HepG2 (cell line): ENCODE results near the gene SUSD3. TPM values are rescaled to one million over a fixed set of nuclear protein-coding genes. Genes with fewer than 3 reads are reported as not detected.

ENCODE experiments used
- FOXK1 ChIP-seq: sonication (generic); formaldehyde crosslinking; IDR thresholded peaks from 2 replicates; pipeline ENCODE4 v1.4.0; 2020; ENCODE audit warnings: low read depth, missing genetic modification reagents, borderline replicate concordance
- GATA4 ChIP-seq: sonication (generic); IDR thresholded peaks from 2 replicates; pipeline ENCODE4 v1.6.1; 2016; ENCODE audit warnings: antibody characterized with exemption, low read depth, borderline replicate concordance
- GLI4 ChIP-seq: sonication (generic); formaldehyde crosslinking; IDR thresholded peaks from 2 replicates; pipeline ENCODE4 v1.5.1; 2020; ENCODE audit warnings: missing genetic modification reagents, mild to moderate bottlenecking, moderate library complexity, borderline replicate concordance
- ISL2 ChIP-seq: sonication (generic); formaldehyde crosslinking; IDR thresholded peaks from 2 replicates; pipeline ENCODE4 v1.5.0; 2020; ENCODE audit warnings: missing genetic modification reagents
- KDM5A ChIP-seq: fragments of 200-600 bp; sonication (generic); IDR thresholded peaks from 2 replicates; pipeline ENCODE4 v1.7.0; 2018; ENCODE audit warnings: antibody characterized with exemption, mild to moderate bottlenecking, low read length, borderline replicate concordance
- KMT2B ChIP-seq: IDR thresholded peaks from 2 replicates; pipeline ENCODE4 v1.6.1; 2016; ENCODE audit warnings: missing genetic modification reagents, missing compliant biosample characterization
- MLLT10 ChIP-seq: sonication (generic); formaldehyde crosslinking; IDR thresholded peaks from 2 replicates; pipeline ENCODE4 v1.4.0; 2020; ENCODE audit warnings: missing genetic modification reagents
- NCOA1 ChIP-seq: sonication (generic); formaldehyde crosslinking; IDR thresholded peaks from 2 replicates; pipeline ENCODE4 v1.9.0; 2021; ENCODE audit warnings: missing genetic modification reagents
- RAD21 ChIP-seq: fragments of 450-650 bp; formaldehyde crosslinking; IDR thresholded peaks from 2 replicates; pipeline ENCODE4 v1.5.0; 2020; ENCODE audit warnings: mild to moderate bottlenecking
- RELA ChIP-seq: sonication (generic); formaldehyde crosslinking; IDR thresholded peaks from 2 replicates; pipeline ENCODE4 v1.4.0; 2020; ENCODE audit warnings: missing genetic modification reagents
- RFXANK ChIP-seq: IDR thresholded peaks from 2 replicates; pipeline ENCODE4 v1.6.1; 2016
- SAFB2 ChIP-seq: sonication (generic); formaldehyde crosslinking; IDR thresholded peaks from 2 replicates; pipeline ENCODE4 v1.5.1; 2020; ENCODE audit warnings: missing genetic modification reagents, low read depth, mild to moderate bottlenecking, borderline replicate concordance
- SALL2 ChIP-seq: sonication (generic); formaldehyde crosslinking; IDR thresholded peaks from 2 replicates; pipeline ENCODE4 v1.8.1; 2023; ENCODE audit warnings: mild to moderate bottlenecking, missing genetic modification reagents, inconsistent platforms
- SIN3B ChIP-seq: fragments of 150-350 bp; IDR thresholded peaks from 2 replicates; pipeline ENCODE4 v1.6.1; 2014; ENCODE audit warnings: low read length
- SRSF9 ChIP-seq: fragments of 200-400 bp; formaldehyde crosslinking; IDR thresholded peaks from 2 replicates; pipeline ENCODE4 v1.6.1; 2018; ENCODE audit warnings: borderline replicate concordance, mild to moderate bottlenecking, low read depth, low read length; ENCODE audit not compliant: insufficient read depth, poor library complexity, severe bottlenecking
- ZBTB38 ChIP-seq: sonication (generic); formaldehyde crosslinking; IDR thresholded peaks from 2 replicates; pipeline ENCODE4 v1.5.1; 2020; ENCODE audit warnings: mild to moderate bottlenecking, missing genetic modification reagents
- ZFP36L2 ChIP-seq: sonication (generic); formaldehyde crosslinking; IDR thresholded peaks from 2 replicates; pipeline ENCODE4 v1.4.0; 2020; ENCODE audit warnings: missing genetic modification reagents
- ZKSCAN1 ChIP-seq: fragments of 150-350 bp; IDR thresholded peaks from 2 replicates; pipeline ENCODE4 v1.6.1; 2014; ENCODE audit warnings: low read length
- ZNF10 ChIP-seq: sonication (generic); formaldehyde crosslinking; IDR thresholded peaks from 2 replicates; pipeline ENCODE4 v1.4.0; 2020; ENCODE audit warnings: mild to moderate bottlenecking, low read depth, missing genetic modification reagents, borderline replicate concordance
- ZNF124 ChIP-seq: sonication (generic); formaldehyde crosslinking; IDR thresholded peaks from 2 replicates; pipeline ENCODE4 v1.4.0; 2020; ENCODE audit warnings: missing genetic modification reagents
- ZNF260 ChIP-seq: sonication (generic); formaldehyde crosslinking; IDR thresholded peaks from 2 replicates; pipeline ENCODE4 v1.4.0; 2020; ENCODE audit warnings: missing genetic modification reagents, low read depth, mild to moderate bottlenecking, borderline replicate concordance
- ZNF430 ChIP-seq: sonication (generic); formaldehyde crosslinking; IDR thresholded peaks from 2 replicates; pipeline ENCODE4 v1.9.0; 2021; ENCODE audit warnings: mild to moderate bottlenecking, missing genetic modification reagents
- ZNF720 ChIP-seq: sonication (generic); formaldehyde crosslinking; IDR thresholded peaks from 2 replicates; pipeline ENCODE4 v1.4.0; 2020; ENCODE audit warnings: missing genetic modification reagents
- ZNF724P ChIP-seq: sonication (generic); formaldehyde crosslinking; IDR thresholded peaks from 2 replicates; pipeline ENCODE4 v1.8.0; 2022; ENCODE audit warnings: missing genetic modification reagents, borderline replicate concordance
- ZNF800 ChIP-seq: sonication (generic); formaldehyde crosslinking; IDR thresholded peaks from 2 replicates; pipeline ENCODE4 v1.4.0; 2020; ENCODE audit warnings: missing genetic modification reagents
- ZNF891 ChIP-seq: sonication (generic); formaldehyde crosslinking; IDR thresholded peaks from 2 replicates; pipeline ENCODE4 v1.5.0; 2020; ENCODE audit warnings: mild to moderate bottlenecking, missing genetic modification reagents
- ZSCAN25 ChIP-seq: sonication (generic); formaldehyde crosslinking; IDR thresholded peaks from 2 replicates; pipeline ENCODE4 v1.8.0; 2022; ENCODE audit warnings: mild to moderate bottlenecking, missing genetic modification reagents
- polyA plus RNA-seq, 8 experiments: library from polyadenylated mRNA; depleted of rRNA in 3 of 8; stranded (reverse) in 7 of 8; unstranded in 1 of 8; fragments of >200 nt; fragmentation: Illumina TruSeq in 4 of 8; extraction: Trizol in 4 of 8; gene quantifications; 2 replicates each; pipeline versions ENCODE4 v1.2.1 to v1.2.3, GENCODE V29; 2011 to 2016; ENCODE audit warnings: low read depth in 4 of 8, missing spikeins in 1 of 8, mixed read lengths in 1 of 8; ENCODE audit not compliant: insufficient read depth in 1 of 8
- total RNA-seq, 5 experiments: library from RNA; depleted of rRNA; stranded (reverse); fragments of >200 nt; fragmentation: Illumina TruSeq; extraction: Trizol; gene quantifications; 2 replicates each; pipeline ENCODE4 v1.2.3, GENCODE V29; 2016; ENCODE audit warnings: low read depth in 1 of 5
- TF ChIP-seq, protein P1 (sequence below): fragments of 450-650 bp; IDR thresholded peaks from 2 replicates; pipeline ENCODE4 v1.6.1; 2016

The SUSD3 gene
- total and polyA plus RNA-seq, 2 of the 13 experiments (the other 11 are each of a cell fraction or from before 2014, with no cell fraction given) = 7.0 to 9.1 TPM

DNA sequence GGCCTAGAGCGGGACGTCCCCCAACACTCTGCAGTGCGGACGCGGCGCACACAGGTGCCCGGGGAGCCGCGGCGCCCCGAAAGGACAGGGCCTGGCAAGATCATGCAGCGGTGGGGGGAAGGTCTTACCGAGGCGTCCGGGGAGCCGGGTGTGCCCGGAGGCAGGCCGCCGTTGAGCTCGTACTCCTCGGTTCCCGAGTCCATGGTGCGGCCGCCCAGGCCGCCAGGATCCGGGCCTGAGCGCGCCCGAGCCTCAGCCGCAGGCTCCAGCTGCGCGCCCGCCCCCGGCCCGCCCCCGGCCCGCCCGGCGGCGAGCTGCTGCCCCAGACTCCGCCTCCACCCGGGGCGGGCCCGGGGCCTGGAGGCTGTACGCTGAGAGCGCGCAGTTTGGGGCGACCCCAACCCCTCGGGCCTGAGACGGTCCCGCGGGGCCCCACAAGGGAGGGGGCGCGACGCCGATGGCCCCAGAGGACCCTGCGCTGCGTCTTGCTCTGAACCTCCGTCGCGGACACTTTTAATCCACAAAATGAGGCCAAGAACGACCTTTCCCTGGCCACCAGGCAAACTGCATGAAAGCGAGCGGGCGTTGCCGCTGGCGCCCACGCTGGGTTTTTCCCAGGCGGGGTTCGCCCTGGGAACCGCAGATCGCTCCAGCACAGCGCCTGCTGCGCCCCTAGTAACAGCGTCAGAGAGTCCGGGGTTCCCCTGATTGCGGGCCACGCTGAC is 75.7 kb downstream of the SUSD3 start, which contains the start of gene NINJ1 (continued):
- TF ChIP-seq MLLT10 (CRISPR knock-in tag) (no peak), ZNF430 (CRISPR knock-in tag) (no peak), ZBTB38 (no peak), KDM5A (no peak; the same call in 1 of the 2 replicates), RAD21 (CRISPR knock-in tag) (peak; percentile 42; the same call in 1 of the 2 replicates), ZNF724P (CRISPR knock-in tag) (peak; percentile 42; the same call in 1 of the 2 replicates), SALL2 (CRISPR knock-in tag) (no peak), ZNF260 (CRISPR knock-in tag) (no peak), ZNF800 (CRISPR knock-in tag) (no peak), SAFB2 (CRISPR knock-in tag) (peak; percentile 73; the same call in 1 of the 2 replicates), ZNF720 (CRISPR knock-in tag) (no peak), ZFP36L2 (CRISPR knock-in tag) (no peak), SIN3B (no peak), ZSCAN25 (no peak; the same call in 1 of the 2 replicates), GATA4 (peak; percentile 20; the same call in 1 of the 2 replicates), RELA (CRISPR knock-in tag) (no peak), GLI4 (CRISPR knock-in tag) (no peak), ZNF124 (CRISPR knock-in tag) (no peak), SRSF9 (no peak), ISL2 (CRISPR knock-in tag) (0 out of 2 replicates have a peak, but pooled peaks have one; percentile 6), ZNF891 (CRISPR knock-in tag) (no peak), ZNF10 (no peak), RFXANK (CRISPR knock-in tag) (no peak), KMT2B (CRISPR knock-in tag) (peak; percentile 20; the same call in 1 of the 2 replicates), ZKSCAN1 (no peak), NCOA1 (CRISPR knock-in tag) (no peak), FOXK1 (CRISPR knock-in tag) (no peak)
- TF ChIP-seq, protein P1, sequence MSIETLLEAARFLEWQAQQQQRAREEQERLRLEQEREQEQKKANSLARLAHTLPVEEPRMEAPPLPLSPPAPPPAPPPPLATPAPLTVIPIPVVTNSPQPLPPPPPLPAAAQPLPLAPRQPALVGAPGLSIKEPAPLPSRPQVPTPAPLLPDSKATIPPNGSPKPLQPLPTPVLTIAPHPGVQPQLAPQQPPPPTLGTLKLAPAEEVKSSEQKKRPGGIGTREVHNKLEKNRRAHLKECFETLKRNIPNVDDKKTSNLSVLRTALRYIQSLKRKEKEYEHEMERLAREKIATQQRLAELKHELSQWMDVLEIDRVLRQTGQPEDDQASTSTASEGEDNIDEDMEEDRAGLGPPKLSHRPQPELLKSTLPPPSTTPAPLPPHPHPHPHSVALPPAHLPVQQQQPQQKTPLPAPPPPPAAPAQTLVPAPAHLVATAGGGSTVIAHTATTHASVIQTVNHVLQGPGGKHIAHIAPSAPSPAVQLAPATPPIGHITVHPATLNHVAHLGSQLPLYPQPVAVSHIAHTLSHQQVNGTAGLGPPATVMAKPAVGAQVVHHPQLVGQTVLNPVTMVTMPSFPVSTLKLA = no peak
